Activated T-cell treated with anti-CD3 and anti-CD28 coated beads, Interleukin-2, amount 50 U/mL, for 48 hours (primary cell): ENCODE results near the gene UNC5B.

ENCODE experiments used
- DNase-seq, 2 experiments: peaks; one replicate each; pipeline ENCODE4 v3.0.0-alpha.2; 2020

UNC5B gene

GRCh38 chr10:71325267-71325666 is 112.9 kb downstream of the UNC5B start:
- no peak for DNase-seq

GRCh38 chr10:71326464-71326881 is 114.1 kb downstream of the UNC5B start:
- no peak for DNase-seq

- DNase-seq, result no peak
Measured at GRCh38 chr10:71330789-71331404, 118.5 kb downstream of the UNC5B start.

GRCh38 chr10:71331736-71332135 is 119.4 kb downstream of the UNC5B start:
- no peak for DNase-seq

- DNase-seq, result no peak
Measured at GRCh38 chr10:71332466-71332865, 120.1 kb downstream of the UNC5B start.

GRCh38 chr10:71333129-71333887 is 120.9 kb downstream of the UNC5B start:
- DNase-seq, result no peak

GRCh38 chr10:71334221-71334791 is 121.9 kb downstream of the UNC5B start:
- DNase-seq, result no peak

- DNase-seq, result no peak
Measured at GRCh38 chr10:71335173-71335708, 122.9 kb downstream of the UNC5B start.

GRCh38 chr10:71336632-71337031 is 124.3 kb downstream of the UNC5B start:
- no peak for DNase-seq

- no peak for DNase-seq
Measured at GRCh38 chr10:71337219-71337701, 124.9 kb downstream of the UNC5B start.

GRCh38 chr10:71338728-71339495 is 126.5 kb downstream of the UNC5B start:
- DNase-seq, result no peak

- DNase-seq, result no peak
Measured at GRCh38 chr10:71339796-71340589, 127.6 kb downstream of the UNC5B start.

- DNase-seq, result no peak
Measured at GRCh38 chr10:71342573-71343391, 130.4 kb downstream of the UNC5B start.

- no peak for DNase-seq
Measured at GRCh38 chr10:71343392-71343773, 131.0 kb downstream of the UNC5B start.

- no peak for DNase-seq
Measured at GRCh38 chr10:71344154-71344925, 132.0 kb downstream of the UNC5B start.

GRCh38 chr10:71344993-71345480 is 132.7 kb downstream of the UNC5B start:
- no peak for DNase-seq

GRCh38 chr10:71345694-71346093 is 133.3 kb downstream of the UNC5B start:
- no peak for DNase-seq

GRCh38 chr10:71346731-71347130 is 134.4 kb downstream of the UNC5B start:
- DNase-seq, result no peak

GRCh38 chr10:71347587-71348395 is 135.4 kb downstream of the UNC5B start:
- DNase-seq, result no peak
